ENCODE data around the gene ZSCAN22. TPM values are rescaled to one million over a fixed set of nuclear protein-coding genes. Genes with fewer than 3 reads are reported as not detected.

Gene ZSCAN22
- total and polyA plus RNA-seq, 2 of the 13 experiments (the other 11 are each of a cell fraction or from before 2014, with no cell fraction given), result 2.5 to 3.5 TPM

DNA sequence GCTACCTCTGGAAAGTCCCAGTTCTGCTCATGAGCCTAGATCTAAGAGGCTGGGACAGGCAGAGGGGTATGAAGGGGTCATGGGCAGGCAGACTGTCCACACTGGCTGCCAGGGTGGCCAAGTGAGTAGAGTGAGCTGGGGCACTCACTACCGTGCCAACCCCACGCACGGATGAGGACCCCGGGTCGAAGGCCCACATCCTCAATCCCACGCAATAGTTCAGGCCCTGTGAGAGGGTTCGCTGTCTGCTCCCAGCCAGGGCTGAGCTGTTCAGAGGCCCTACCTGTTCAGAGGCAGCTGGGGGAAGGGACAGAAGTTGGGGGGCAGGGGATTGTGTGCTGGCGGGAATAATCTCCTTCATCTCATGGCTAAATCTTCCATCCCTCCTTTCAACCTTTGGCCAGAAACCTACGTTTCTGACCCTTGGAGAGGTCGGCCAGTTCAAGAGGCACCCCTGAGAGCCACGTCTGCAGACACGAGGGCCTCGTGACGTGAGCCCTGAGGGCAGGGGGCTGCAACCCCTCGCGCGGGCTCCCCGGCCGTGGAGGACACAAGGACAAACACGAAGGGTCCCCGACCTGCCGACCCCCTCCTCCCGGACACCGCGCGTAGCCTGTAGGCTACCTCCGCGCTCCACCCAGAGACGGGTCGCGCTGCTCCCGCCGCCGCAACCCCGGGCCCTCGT is 59.2 kb downstream of the ZSCAN22 start (continued):
- TF ChIP-seq FIP1L1 (IDR thresholded peaks at IDR 0.05; ENCODE audit: borderline replicate concordance, insufficient read depth, low read depth, low read length), result no peak
- TF ChIP-seq KLF11 (CRISPR knock-in tag; IDR thresholded peaks at IDR 0.05), result no peak
- TF ChIP-seq ZNF317 (CRISPR knock-in tag; IDR thresholded peaks at IDR 0.05), result no peak
- 0 out of 2 replicates have a peak, but pooled peaks have one; percentile 7 for TF ChIP-seq ZNF362 (CRISPR knock-in tag; IDR thresholded peaks at IDR 0.05; ENCODE audit: borderline replicate concordance)
- peak; percentile 43; the same call in 1 of the 2 replicates for TF ChIP-seq ZNF570 (CRISPR knock-in tag; IDR thresholded peaks at IDR 0.05; ENCODE audit: borderline replicate concordance)
- TF ChIP-seq TP53 (CRISPR knock-in tag; conservative IDR thresholded peaks at IDR 0.05), result no peak
- TF ChIP-seq, protein P1, sequence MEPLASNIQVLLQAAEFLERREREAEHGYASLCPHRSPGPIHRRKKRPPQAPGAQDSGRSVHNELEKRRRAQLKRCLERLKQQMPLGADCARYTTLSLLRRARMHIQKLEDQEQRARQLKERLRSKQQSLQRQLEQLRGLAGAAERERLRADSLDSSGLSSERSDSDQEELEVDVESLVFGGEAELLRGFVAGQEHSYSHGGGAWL (CRISPR knock-in tag; IDR thresholded peaks at IDR 0.05), result no peak
- no peak for TF ChIP-seq AGO2 (optimal IDR thresholded peaks at IDR 0.05; ENCODE audit: low read depth, low read length)
- TF ChIP-seq PAWR (CRISPR knock-in tag; IDR thresholded peaks at IDR 0.05; ENCODE audit: borderline replicate concordance), result 0 out of 2 replicates have a peak, but pooled peaks have one; percentile 47
- no peak for TF ChIP-seq MAF1 (CRISPR knock-in tag; IDR thresholded peaks at IDR 0.05; ENCODE audit: borderline replicate concordance)
- no peak for TF ChIP-seq ZBTB20 (CRISPR knock-in tag; IDR thresholded peaks at IDR 0.05; ENCODE audit: borderline replicate concordance, low read depth)
- no peak for TF ChIP-seq ZNF781 (CRISPR knock-in tag; IDR thresholded peaks at IDR 0.05; ENCODE audit: borderline replicate concordance, not compliant biosample characterization)
- TF ChIP-seq, protein P2, sequence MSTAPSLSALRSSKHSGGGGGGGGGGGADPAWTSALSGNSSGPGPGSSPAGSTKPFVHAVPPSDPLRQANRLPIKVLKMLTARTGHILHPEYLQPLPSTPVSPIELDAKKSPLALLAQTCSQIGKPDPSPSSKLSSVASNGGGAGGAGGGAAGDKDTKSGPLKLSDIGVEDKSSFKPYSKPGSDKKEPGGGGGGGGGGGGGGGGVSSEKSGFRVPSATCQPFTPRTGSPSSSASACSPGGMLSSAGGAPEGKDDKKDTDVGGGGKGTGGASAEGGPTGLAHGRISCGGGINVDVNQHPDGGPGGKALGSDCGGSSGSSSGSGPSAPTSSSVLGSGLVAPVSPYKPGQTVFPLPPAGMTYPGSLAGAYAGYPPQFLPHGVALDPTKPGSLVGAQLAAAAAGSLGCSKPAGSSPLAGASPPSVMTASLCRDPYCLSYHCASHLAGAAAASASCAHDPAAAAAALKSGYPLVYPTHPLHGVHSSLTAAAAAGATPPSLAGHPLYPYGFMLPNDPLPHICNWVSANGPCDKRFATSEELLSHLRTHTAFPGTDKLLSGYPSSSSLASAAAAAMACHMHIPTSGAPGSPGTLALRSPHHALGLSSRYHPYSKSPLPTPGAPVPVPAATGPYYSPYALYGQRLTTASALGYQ (CRISPR knock-in tag; IDR thresholded peaks at IDR 0.05), result no peak
- TF ChIP-seq ZNF878 (CRISPR knock-in tag; IDR thresholded peaks at IDR 0.05), result no peak
